Neutrophil (primary cell): ENCODE results near the gene DOCK9.

Experiments used
- H3K27ac ChIP-seq: fragments of 200-600 bp; sonication (generic); 2 replicates; pipeline ENCODE4 v1.5.1; 2016; ENCODE audit warnings: mild to moderate bottlenecking, moderate library complexity
- H3K27me3 ChIP-seq: fragments of 200-600 bp; sonication (generic); 2 replicates; pipeline ENCODE4 v1.6.0; 2016; ENCODE audit warnings: mild to moderate bottlenecking
- H3K36me3 ChIP-seq: fragments of 200-600 bp; sonication (generic); 2 replicates; pipeline ENCODE4 v1.5.1; 2017
- H3K4me1 ChIP-seq, 2 experiments: fragments of 200-600 bp in 1 of 2; sonication (generic) in 1 of 2; 1 replicate in 1 of 2; 2 replicates in 1 of 2; pipeline versions ENCODE4 v1.5.1 to v1.6.1; 2013 to 2016; ENCODE audit warnings: low read depth in 1 of 2, low read length in 1 of 2, mild to moderate bottlenecking in 1 of 2, moderate library complexity in 1 of 2; ENCODE audit not compliant: control insufficient read depth in 1 of 2, insufficient read depth in 1 of 2
- H3K4me3 ChIP-seq, 2 experiments: fragments of 200-600 bp in 1 of 2; sonication (generic) in 1 of 2; 1 replicate in 1 of 2; 2 replicates in 1 of 2; pipeline ENCODE4 v1.5.1; 2013 to 2016; ENCODE audit warnings: low read depth in 1 of 2, low read length in 1 of 2, mild to moderate bottlenecking in 1 of 2, moderate library complexity in 1 of 2
- H3K9me3 ChIP-seq: fragments of 200-600 bp; sonication (generic); 2 replicates; pipeline ENCODE4 v1.5.1; 2016
- CTCF ChIP-seq: fragments of 200-600 bp; sonication (generic); IDR thresholded peaks from 2 replicates; pipeline ENCODE4 v1.5.1; 2016; ENCODE audit warnings: antibody characterized with exemption

Gene DOCK9

DNA sequence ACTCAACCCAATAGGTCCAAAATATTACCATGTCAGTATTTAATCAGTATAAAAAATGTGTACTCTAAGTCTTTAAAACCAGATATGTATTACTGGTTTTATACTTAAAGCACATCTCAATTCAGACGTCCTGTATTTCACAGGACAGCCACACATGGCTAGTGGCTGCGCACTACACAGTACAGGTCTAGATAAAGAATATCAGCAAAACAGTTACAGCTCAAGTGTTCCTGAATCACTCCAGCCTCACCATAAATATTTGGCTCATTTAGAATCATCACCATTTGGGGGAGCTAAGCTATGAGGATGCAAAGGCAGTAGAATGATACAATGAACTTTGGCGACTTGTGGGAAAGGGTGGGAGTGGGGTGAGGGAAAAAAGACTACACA, 89.0 kb downstream of the DOCK9 start:
- Histone ChIP-seq H3K9me3 (no peaks in the 10 kb centered on the region), H3K4me1 (no peaks in the 10 kb centered on the region), H3K27ac (no peak overlapping the region), H3K36me3 (no peaks in the 10 kb centered on the region), H3K4me3 (no peak overlapping the region), H3K27me3 (peaks cover 62% of the 10 kb centered on the region)
- no peak for TF ChIP-seq CTCF

DNA sequence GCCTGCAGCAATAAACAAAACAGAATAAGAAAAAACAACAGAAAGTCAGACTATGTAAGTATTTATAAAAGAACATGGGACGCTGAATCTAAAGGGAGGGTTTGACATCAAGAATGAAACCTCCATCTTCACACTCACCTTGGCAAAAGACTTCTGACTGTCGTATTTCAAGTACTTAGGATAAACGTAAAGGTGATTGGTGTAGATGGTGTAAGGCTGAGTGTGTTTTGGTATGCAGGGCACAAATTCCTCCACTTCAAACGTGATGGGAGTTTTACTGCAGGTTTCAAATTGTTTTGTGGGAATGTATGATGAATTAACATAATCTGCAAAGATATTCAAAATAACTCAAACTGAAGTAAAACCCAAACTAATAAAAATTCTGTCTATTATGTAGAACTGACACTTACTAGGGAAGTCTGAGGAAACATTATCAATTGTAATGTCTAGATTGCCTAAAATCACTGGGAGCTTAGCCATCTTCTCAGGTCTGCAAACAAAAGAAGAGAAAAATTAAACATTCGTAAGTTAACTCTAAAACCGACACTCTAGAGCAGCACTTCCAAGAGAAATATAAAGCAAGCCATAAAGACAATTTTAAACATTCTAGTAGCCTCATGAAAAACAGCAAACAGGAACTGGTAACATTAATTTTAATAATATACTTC, 89.5 kb downstream of the DOCK9 start:
- Histone ChIP-seq H3K4me3 (no peak overlapping the region), H3K9me3 (no peaks in the 10 kb centered on the region), H3K27ac (no peak overlapping the region), H3K36me3 (no peaks in the 10 kb centered on the region), H3K27me3 (peaks cover 56% of the 10 kb centered on the region), H3K4me1 (no peaks in the 10 kb centered on the region)
- no peak for TF ChIP-seq CTCF

GRCh38 chr13:98886587-98887230, 91.2 kb downstream of the DOCK9 start:
- no peaks in the 10 kb centered on the region for H3K4me1 ChIP-seq
- no peak for TF ChIP-seq CTCF
- H3K36me3 ChIP-seq: no peaks in the 10 kb centered on the region
- no peak overlapping the region for H3K27ac ChIP-seq
- peaks cover 40% of the 10 kb centered on the region for H3K27me3 ChIP-seq
- no peak overlapping the region for H3K4me3 ChIP-seq
- H3K9me3 ChIP-seq: no peaks in the 10 kb centered on the region

DNA sequence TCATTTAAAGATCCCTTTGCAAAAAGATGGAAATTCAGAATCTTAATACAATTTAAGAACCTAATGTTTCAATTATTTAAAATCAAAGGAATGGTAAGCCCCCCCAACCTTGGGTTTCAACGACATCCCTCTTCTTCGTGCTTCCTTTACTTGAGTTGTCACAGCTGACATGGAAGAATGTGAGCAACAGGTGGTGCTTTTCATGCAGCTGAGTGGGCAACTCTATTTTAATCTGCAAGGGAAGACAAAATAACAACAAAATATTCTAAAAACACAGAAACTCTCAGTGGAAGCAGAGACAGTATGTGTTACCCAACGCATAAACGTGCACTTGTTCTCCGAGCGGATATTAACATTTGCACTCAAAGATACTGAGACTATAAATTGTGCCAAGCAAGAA, 92.3 kb downstream of the DOCK9 start:
- H3K36me3 ChIP-seq: no peaks in the 10 kb centered on the region
- no peaks in the 10 kb centered on the region for H3K4me1 ChIP-seq
- peaks cover 30% of the 10 kb centered on the region for H3K27me3 ChIP-seq
- H3K27ac ChIP-seq: no peak overlapping the region
- no peak for TF ChIP-seq CTCF
- no peaks in the 10 kb centered on the region for H3K9me3 ChIP-seq
- H3K4me3 ChIP-seq: no peak overlapping the region

DNA sequence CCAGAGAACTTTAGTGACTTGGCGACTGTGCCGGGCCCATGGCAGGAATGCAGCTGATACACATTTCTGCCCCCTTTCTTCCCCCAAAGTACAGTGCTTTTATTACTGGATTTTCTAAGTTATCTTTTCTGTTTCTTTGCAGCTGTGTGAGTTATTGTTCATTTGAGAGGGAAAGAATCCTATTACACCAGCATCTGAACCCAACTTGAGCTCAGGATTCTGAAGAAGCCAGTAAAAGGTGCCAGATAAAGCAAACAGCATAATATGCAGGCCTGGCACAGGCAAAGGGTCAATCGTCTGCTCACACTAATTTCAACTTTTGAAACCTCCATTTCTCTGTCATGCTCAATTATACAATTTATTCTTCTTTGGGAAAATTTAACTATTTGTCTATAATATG, 93.9 kb downstream of the DOCK9 start:
- Histone ChIP-seq H3K27me3 (peaks cover 15% of the 10 kb centered on the region), H3K4me3 (no peak overlapping the region), H3K4me1 (no peaks in the 10 kb centered on the region), H3K36me3 (no peaks in the 10 kb centered on the region), H3K27ac (no peak overlapping the region), H3K9me3 (no peaks in the 10 kb centered on the region)
- no peak for TF ChIP-seq CTCF
